Measurements from ENCODE around the gene PRDX3. TPM values are rescaled to one million over a fixed set of nuclear protein-coding genes. Genes with fewer than 3 reads are reported as not detected.

Gene PRDX3
- 193 and 278 TPM in 2 replicates for polyA plus RNA-seq (2012; rRNA removed)
- polyA plus RNA-seq (2012; cell fraction: cytosol; rRNA removed): 306 and 319 TPM in 2 replicates
- polyA plus RNA-seq (2012; cell fraction: nucleus; rRNA removed): 64.2 and 128 TPM in 2 replicates

GRCh38 chr10:119178372-119179119 lies at the start of gene PRDX3:
TSS of gene PRDX3 (minus strand) at chr10:119178812. CDS start at chr10:119178790, 22 bp downstream.
- Histone ChIP-seq H3K27ac (ENCODE audit: low read depth in 2 of 2, low read length in 1 of 2) (peak within 1 kb of the TSS; percentile 82 to 98), H3K27me3 (ENCODE audit: insufficient read depth) (no peaks in the 10 kb centered on the region), H3K9me3 (no peaks in the 10 kb centered on the region), H3K79me2 (ENCODE audit: insufficient read depth) (peaks cover 49% of the 10 kb centered on the region), H3K9ac (peak within 1 kb of the TSS; percentile 92), H4K20me1 (ENCODE audit: insufficient read depth) (no peaks in the 10 kb centered on the region), H2AFZ (ENCODE audit: low read depth) (peak within 1 kb of the TSS; percentile 96), H3K9me2 (no peaks in the 10 kb centered on the region), H3K4me1 (ENCODE audit: control insufficient read depth in 1 of 2, insufficient read depth in 2 of 2, low read depth in 1 of 2, low read length in 1 of 2) (peaks cover 8 to 18% of the 10 kb centered on the region in 2 experiments; a peak in 3 of 4 replicates), H3K4me3 (ENCODE audit: low read depth in 2 of 2, low read length in 1 of 2) (peak within 1 kb of the TSS; percentile 81 to 97), H3F3A (replicated peaks; ENCODE audit: insufficient read depth) (no peaks in the 10 kb centered on the region), H3K36me3 (replicated peaks in 1 of 2; ENCODE audit: control insufficient read depth in 1 of 2, insufficient read depth in 2 of 2, low read length in 1 of 2) (peaks cover 20% of the 10 kb centered on the region in 2 experiments), H3K4me2 (peak within 1 kb of the TSS; percentile 97)
- ChIA-PET CTCF (interaction anchor here (2.8 kb wide), 1 partner anchor 21 kb away, joined by 12 read pairs; no protein-coding TSS in a partner anchor), POLR2A (interaction anchor here (0.8 to 1.5 kb wide), 3 partner anchors 13 to 34 kb away, joined by 3 to 4 read pairs (median 3); partner anchors contain the start of gene SFXN4)
- peak; percentile 97 for DNase-seq
- whole genome bisulfite sequencing (ENCODE audit: low lambda C conversion rate): 0% methylated on average over 23 of the region's 45 CpGs
- TF ChIP-seq PBX3 (IDR thresholded peaks at IDR 0.05) (no peak), RXRA (IDR thresholded peaks at IDR 0.05; ENCODE audit: borderline replicate concordance, low read depth) (no peak), TCF12 (IDR thresholded peaks at IDR 0.05) (no peak), NRF1 (IDR thresholded peaks at IDR 0.05; ENCODE audit: low read depth, low read length) (peak; percentile 79), FOXJ3 (CRISPR knock-in tag; IDR thresholded peaks at IDR 0.05) (no peak; the same call in 1 of the 2 replicates), NFIC (IDR thresholded peaks at IDR 0.05; ENCODE audit: borderline replicate concordance) (no peak), RCOR1 (IDR thresholded peaks at IDR 0.05; ENCODE audit: low read length) (peak; percentile 26; the same call in 1 of the 2 replicates), REST (IDR thresholded peaks at IDR 0.05; ENCODE audit: low read depth, low read length) (peak; percentile 72; the same call in 1 of the 2 replicates), FOSL2 (IDR thresholded peaks at IDR 0.05; ENCODE audit: borderline replicate concordance, low read depth) (no peak), ELF1 (IDR thresholded peaks at IDR 0.05) (no peak; the same call in 1 of the 2 replicates), EP300 (IDR thresholded peaks at IDR 0.05; ENCODE audit: borderline replicate concordance in 1 of 2, low read depth in 1 of 2, low read length in 1 of 2) (no peak), MEF2A (IDR thresholded peaks at IDR 0.05; ENCODE audit: borderline replicate concordance, low read depth) (no peak), MAX (IDR thresholded peaks at IDR 0.05; ENCODE audit: low read depth) (peak; percentile 24; the same call in 1 of the 2 replicates), RFX5 (IDR thresholded peaks at IDR 0.05; ENCODE audit: low read length) (no peak), SMC3 (IDR thresholded peaks at IDR 0.05; ENCODE audit: low read depth, low read length) (no peak), RAD21 (IDR thresholded peaks at IDR 0.05; ENCODE audit: low read length) (no peak), USF1 (IDR thresholded peaks at IDR 0.05; ENCODE audit: borderline replicate concordance, low read depth) (peak; percentile 59; the same call in 1 of the 2 replicates), IRF3 (IDR thresholded peaks at IDR 0.05; ENCODE audit: low read depth, low read length) (no peak), YY1 (IDR thresholded peaks at IDR 0.05; ENCODE audit: low read depth) (peak; percentile 95), FOXM1 (IDR thresholded peaks at IDR 0.05; ENCODE audit: low read depth) (no peak), ZBTB33 (IDR thresholded peaks at IDR 0.05; ENCODE audit: borderline replicate concordance, low read depth) (peak; percentile 90), POLR2AphosphoS5 (IDR thresholded peaks at IDR 0.05; ENCODE audit: low read depth, low read length) (peak; percentile 99), GATA2 (CRISPR knock-in tag; IDR thresholded peaks at IDR 0.05) (no peak), TEAD4 (IDR thresholded peaks at IDR 0.05; ENCODE audit: borderline replicate concordance, insufficient read depth) (no peak)

Data from SK-N-SH (cell line).